HG03442 (cell line): ENCODE measurements around the gene DIRAS2.

Experiments
- ATAC-seq: cut with Tn5 transposase; IDR thresholded peaks from one replicate; pipeline ENCODE4 v1.9.1; 2021; ENCODE audit warnings: mild to moderate bottlenecking, moderate library complexity; ENCODE audit not compliant: unreplicated experiment

Gene DIRAS2

DNA sequence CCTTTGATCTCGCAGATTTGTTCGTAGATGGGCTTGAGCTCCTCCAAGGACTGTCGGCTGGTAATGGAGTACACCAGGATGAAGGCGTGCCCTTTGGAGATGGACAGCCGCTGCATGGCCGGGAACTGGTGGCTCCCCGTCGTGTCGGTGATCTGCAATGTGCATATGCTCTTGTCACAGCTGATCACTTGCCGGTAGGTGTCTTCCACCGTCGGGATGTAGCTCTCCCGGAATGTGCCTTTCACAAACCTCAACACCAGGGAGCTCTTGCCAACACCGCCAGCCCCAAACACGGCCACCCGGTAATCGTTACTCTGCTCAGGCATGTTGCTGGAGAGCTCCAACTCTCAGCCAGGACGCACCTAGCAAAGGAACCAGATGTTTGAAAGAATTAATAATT is 29.1 kb downstream of the DIRAS2 start:
- no peak for ATAC-seq

DNA sequence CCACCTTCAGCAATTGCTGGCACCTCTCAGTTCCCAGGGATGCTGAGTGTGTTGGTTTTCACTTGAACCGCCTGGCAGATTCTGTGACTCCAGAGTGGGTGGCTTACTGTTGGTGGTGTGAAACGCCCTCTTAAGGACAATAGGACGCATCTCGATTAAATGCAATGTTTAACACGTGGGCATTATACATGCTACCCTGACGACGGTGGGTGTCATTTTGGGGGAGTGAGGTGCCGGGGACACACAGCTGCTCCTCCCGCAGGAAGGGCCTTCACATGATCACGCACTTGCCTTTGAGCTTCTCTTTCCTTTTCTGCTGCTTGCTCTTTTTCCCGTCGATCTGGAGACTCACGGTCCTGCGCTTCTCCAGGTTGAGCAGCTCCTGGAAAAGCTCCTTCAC is 29.7 kb downstream of the DIRAS2 start:
- no peak for ATAC-seq

DNA sequence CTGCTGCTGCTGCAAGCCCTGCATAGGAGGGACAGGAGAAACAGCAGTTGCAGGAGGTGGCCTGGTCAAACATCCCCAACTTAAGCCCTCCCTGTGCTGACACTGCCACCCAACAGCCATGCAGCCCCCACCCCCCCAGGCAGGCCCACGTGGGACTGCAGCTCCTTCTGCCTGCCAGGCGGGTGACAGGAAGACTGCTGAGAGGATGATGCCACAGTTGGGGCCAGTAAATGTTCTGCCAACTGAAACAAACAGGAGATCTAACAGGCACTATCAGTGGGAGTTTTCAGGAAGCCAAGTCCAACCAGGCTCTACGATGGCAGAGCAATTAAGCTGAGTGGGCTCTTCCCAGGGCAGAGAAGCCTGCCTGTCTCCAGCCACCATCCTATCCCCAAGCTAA is 31.1 kb downstream of the DIRAS2 start:
- ATAC-seq: no peak

DNA sequence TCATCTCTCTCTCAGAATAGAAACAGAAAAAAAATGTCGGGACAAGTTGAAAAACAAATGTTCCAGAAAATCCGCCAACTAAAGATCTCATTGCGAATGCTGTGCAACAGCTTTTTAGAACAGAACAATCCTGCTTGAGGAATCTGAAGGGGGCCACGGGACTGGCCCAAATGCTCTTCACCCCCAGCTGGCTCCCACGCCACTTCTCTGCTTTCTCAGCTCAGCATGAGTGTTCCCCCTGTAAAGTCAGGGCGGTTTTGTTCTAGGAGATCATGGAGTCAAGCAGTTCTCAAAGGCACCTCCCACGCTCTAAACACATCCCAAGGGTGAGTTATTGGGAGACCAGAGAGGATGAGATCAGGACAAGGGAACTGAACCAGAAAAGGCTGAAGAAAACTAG is 31.5 kb downstream of the DIRAS2 start:
- no peak for ATAC-seq

DNA sequence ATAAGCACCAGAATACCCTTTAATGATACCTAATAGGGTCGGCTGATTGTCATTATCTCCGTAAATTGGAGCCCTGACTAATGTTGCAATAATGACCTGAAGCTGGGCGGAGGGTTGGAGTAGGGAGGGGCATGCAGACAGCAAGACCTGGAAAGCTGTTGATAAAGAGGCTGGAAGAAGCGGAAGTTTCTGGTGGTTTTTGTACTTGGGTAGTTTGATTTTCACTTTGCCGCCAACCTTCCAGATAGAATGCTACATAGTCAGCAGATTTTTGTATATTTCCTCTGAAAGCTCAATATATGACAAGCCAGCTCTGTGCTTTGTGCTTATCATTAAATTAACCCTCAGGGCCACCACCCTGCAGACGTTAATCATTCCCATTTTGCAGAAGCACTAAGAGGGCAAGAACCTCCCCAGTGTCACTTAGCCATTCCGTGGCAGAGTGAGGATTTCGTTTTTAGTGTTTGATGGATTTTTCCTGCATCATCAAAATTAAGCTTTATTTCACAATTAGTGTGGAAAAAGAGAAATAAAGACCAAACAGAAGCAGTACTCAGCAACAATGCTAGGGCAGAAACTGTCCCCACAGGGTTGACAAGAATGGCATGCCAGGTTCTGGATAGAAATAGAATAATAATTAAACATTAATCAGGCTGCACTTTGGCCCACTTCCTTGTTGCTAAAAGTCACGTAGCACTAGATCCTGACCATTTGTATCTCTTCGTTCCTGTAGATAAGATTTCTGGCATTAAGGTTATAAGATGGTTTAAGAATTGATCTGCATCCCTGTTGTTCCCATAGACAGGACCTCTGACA is 34.7 kb downstream of the DIRAS2 start:
- ATAC-seq: no peak

DNA sequence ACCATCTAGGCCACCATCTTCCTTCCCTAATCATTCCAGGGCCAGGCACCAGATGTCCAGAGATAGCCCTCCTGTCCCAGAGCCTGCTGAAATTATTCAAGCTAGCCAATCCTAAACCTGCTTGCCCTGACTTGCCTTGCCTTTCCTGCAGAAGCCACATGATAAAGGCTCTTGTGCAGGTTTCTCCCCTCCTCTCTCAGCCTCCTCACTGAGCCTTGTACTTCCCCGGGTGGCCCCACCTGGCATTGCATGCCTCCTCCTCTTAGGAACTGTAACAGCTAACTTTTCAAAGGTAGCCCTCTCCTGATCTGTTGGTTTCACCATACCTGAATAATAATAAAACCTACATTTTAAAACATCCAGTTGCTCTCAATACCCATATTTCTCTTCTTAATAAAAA is 42.6 kb downstream of the DIRAS2 start:
- ATAC-seq: no peak

DNA sequence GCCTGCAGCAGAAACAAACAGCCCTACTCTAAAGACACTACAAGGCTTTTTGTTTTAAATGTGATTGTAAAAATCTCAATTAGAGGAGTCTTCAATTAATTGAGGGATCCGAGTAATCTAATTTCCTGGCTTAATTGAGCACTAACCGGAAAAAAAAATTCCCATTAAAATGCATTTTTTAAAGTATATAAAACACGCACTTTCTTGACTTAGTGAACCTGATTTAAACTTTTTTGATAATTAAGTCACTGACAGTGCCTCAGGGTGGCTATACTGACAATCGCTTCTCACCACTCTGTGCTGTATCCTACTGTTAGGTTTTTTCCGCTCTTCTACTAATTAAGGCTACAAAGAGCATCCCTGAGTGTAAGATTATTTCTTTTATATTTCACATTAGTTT is 44.4 kb downstream of the DIRAS2 start:
- no peak for ATAC-seq

DNA sequence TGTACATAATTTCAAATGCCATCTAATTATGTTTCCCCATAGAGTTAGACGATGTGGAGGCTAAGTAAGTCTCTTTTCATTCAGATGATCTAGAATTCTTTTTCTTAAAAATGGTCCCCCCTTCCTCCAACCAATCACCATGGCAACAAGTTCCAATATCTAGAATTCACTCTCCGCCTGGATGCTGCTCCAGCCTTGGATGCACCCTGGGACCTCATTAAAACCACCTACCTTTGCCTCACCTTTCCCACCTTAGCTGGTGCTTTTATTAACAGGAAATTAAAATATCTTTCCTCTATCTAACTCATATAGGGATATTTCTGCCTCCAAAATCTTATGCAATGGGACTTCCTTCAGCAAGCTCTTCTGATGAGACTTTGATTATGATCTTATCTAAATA is 49.0 kb downstream of the DIRAS2 start:
- no peak for ATAC-seq

DNA sequence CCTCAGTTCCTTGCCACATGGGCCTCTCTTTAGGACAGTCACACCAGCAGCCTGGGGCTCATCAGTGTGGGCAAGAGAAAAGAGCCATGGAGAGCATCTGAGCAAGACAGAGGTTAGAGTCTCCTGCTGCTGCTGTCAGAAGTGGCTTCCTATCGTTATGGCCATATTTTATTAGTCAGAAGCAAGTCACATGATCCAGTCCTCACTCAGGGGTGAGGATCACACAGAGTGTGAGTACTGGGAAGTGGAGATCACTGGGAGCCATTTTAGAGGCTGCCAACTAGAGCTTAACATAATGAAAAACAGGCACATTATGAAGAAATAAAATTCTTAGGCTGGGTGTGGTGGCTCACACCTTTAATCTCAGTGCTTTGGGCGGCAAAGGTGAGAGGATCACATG is 62.0 kb downstream of the DIRAS2 start:
- ATAC-seq: no peak

DNA sequence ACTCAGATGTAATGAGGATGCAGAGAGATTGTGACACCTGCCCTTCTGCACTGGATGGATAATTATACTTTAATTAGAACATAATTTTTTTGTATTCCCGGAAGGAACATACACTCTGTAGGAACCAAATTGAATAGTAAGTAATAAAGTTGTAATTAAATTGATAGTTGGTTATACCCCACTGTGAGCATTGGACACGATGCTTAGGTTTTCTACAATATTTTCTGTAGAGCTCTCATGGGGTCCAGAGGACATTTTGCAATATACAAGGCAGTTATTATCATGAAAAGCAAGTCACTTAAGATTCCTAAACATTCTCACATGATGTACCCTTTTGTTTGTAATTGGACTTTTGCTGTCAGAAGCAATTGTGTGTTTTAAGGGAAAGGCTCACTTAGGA is 63.4 kb downstream of the DIRAS2 start:
- ATAC-seq: no peak

DNA sequence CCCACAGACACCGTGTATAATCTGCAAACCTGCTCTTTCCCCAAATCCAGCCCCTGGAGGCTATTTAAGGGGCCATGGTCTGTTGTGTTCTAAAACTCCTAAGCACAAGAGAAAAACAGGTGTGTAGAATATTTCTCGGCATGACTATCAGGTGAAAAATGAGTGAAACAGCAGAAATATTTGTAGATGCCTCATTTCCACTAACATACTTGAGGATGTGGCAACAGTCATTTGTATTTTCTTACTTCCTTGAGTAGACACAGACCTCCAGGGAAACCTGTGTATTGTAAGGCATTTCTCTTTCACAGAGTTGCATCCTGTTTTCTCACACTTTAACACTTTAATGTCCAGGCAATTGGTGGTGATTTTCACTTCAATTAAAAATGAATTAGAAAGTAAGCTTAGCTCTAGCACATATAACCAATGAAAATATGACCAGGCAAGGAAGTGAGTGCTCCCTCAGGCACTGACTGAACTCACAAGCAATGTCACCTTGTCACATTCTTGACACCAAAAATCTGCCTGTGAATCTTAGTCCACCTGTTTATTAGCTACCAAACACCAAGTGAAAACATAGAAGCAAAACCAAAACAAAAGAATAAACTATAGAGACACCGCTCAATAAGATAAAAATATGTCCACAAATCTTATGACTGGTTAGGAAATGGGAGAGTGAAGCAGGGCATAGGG is 64.4 kb downstream of the DIRAS2 start:
- no peak for ATAC-seq

DNA sequence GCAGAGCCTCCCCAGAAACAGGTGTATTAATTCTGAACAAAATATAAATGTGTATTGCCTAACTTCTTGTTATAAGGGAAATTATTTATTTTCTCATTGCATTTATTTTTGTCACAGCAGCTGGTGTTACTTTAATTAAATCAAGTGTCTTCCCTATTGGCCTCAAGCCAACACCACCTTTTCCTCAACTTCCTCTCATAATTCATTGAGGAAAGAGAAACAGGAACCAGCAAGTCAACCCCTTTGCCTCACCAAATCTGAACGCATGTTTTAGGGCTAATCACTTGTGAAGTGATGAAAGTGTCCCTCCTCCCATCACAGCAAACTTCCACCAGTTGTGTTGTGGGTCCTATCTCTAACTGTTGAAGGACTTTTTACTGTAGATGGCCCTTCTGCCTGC is 73.1 kb downstream of the DIRAS2 start:
- no peak for ATAC-seq

DNA sequence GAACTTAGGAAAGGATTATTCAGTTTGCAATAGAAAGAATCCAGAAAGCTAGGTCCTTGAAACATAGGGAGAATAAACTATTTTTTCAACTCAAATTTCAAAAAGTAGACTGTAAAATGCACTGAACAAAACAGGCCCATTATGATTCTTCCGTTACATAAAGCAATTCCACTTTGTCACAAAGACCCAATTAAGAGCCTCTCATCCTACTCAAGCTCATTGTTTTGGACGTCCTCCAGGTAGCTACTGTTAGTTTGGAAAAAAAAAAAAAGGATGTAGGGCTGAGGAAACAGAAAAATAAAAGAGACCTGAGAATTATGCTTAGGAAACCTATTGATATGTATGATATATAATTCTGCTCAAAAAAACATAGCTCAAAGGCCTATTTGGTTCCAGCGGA is 74.0 kb downstream of the DIRAS2 start:
- ATAC-seq: no peak

DNA sequence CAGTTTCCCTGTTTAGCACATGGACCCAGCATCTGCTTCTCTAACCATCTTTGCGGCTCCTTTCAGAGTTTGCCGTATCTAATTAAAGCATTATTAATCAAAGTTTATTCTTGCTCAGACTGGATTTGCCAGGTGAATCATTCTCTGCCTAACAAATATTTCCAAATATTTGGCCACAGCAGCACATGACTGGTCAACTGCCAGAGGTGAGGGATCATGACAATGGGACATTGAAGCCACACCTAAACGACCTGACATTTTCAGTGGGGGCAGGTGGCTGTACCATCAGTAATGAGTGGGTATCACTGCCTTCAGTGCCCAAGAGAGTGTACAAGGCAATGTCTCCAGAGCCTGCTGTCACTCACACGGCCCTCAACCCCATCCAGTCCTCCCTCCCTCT is 80.4 kb downstream of the DIRAS2 start:
- ATAC-seq: no peak
